Bronchial smooth muscle cell (primary cell): Measurements from ENCODE around the gene C1orf52. TPM values are rescaled to one million over a fixed set of nuclear protein-coding genes. Genes with fewer than 3 reads are reported as not detected.

Experiments
- total RNA-seq: library from RNA; depleted of rRNA; stranded (reverse); fragments of >200 nt; gene quantifications from 2 replicates; pipeline ENCODE4 v1.2.1, GENCODE V29; 2014

The C1orf52 gene
- total RNA-seq = 8.8 and 9.5 TPM in 2 replicates

DNA sequence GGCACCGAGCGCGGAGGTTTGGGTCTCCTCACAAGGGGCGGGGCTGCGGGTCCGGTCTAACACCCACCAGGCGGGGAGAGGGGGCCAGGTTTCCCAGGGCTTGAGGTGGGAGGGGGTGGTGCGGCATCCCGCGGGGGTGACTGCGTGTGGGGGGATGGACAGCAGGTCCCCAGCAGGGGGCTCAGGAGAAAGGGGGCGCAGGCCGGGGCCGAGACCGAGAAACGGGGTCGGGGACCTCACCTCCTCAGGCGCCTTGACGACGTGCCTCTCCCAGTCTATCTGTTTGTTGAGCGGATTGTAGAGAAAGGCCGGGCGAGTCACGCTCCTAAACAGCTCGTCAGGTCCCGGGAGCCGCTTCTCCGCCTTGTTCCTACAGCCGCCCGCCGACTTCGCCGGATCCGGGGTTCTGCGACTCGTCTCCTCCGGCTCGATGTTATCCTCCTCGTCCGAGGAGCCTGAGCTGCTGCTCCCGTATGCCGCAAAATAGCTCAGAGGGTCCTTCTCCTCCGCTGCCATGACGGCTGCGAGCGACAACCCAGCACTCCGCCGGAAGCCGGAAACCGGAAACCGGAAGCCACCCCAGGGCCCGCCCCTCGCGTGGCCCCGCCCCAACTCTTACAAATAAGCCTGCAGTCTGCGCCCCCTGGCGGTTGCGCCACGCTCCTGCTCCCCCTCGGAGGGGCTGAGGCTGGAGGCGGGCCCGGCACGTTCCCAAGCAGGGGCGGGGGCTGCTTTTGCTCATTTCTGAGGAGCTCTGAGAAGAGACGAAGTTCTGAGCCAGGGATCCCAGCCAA lies at the start of gene C1orf52:
C1orf52 (minus strand) TSS at position 545 of the 794 bp plus-strand sequence; CDS start at position 516, 29 bp downstream.

DNA sequence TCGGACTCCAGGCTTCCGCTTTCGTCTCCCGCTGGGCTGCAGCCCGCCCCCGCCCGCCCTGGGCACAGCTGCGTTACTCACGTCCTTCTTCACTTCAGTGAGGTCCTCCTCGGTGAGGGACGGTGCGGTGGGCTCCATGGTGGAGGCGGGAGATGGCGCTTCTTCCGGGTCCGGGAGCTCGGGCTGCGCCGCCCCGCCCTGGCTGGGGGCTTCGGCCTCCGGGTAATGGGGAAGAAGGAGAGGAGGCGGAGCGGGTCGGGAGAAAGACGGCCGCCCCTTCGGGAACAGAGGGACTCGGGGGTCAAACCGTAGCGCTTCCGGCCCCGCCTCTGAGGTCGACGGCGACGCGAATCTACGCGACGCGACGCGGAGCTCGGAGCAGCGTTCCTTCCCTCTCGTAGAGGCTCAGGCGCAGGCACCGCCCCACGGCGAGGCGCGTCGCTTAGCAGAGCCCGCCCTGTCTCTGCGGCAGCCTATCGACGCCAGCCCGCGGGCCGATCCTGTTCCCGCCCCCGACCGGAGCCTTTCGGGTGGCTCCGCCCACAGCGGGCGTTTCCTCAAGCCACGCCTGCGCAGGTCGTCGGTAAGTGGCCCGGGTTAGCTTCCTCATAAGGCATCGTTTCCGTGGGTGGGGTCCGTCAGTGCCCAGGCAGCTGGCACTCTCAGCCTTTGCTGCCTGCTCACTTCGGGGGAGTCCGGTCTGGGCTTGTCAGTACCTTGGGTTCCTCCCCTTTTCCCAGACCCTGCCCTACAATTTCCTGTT lies 16.9 kb upstream of the C1orf52 start, which contains the start of gene BCL10:
BCL10 (minus strand) TSS at position 418 of the 763 bp plus-strand sequence; CDS start at position 138, 280 bp downstream.

DNA sequence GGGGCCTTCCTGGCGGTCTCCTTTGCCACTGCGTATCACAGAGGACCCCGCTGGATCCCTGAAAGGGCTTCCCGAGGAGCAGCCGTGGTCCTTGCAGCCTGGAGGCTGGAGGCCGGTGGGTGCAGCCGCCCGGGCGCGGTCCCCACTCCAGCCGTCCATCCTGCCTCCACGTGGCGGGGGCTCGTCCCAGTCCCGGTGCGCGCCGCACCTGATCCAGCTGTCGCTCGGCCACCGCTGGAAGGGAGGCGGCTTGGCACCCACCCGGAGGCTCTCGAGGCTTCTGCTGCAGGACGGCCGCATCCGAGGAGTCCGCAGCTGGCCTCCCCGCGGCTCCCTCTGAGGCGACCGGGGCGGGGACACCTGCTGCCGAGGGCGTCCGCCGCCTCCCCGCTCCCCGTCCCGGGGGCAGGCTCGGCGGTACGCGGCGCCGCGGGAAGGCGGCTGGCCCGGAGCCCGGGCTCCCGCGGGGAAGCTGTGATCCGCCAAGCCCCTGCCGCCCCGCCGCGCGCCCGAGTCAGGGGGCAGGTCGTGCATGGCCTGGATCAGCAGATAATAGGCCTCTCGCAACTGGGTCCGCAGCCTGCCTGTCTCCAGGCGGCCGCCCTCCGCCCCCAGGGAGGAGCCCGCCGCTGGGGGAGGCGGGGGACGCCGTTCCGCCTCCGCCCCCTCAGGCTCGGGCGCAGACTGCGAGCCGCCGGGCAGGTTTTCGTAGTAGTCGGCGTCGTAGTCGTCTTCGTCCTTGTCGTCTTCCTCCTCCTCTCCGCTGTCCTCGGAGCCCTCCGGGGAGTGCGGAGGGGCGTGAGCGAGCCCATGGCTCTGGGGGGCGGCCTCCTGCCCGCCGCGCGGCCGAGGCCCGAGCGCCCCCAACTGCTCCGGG lies 58.8 kb downstream of the C1orf52 start, which contains the start of gene SYDE2:
SYDE2 (minus strand) TSS at position 554 of the 877 bp plus-strand sequence; CDS start at position 534, 20 bp downstream.

Other genes starting within 250 kb of the C1orf52 start
- 0.43 and 6.9 TPM in 2 replicates for gene MCOLN3, start 211.2 kb downstream of the C1orf52 start, total RNA-seq
- 2.7 and 7.3 TPM in 2 replicates for gene SYDE2, start 58.6 kb downstream of the C1orf52 start, total RNA-seq
- 10.4 and 16.5 TPM in 2 replicates for gene BCL10, start 17.0 kb upstream of the C1orf52 start, total RNA-seq
- gene DDAH1, start 205.5 kb upstream of the C1orf52 start, total RNA-seq = 3.5 and 8.2 TPM in 2 replicates